Measurements from ENCODE around the gene TSNAX.
"Not testable (repeated sequence)": the region's sequence is repeated elsewhere in the genome, so short reads cannot be mapped to it uniquely, and the experiment has no call there.

TSNAX gene

GRCh38 chr1:231591466-231591865, 63.0 kb downstream of the TSNAX start:
- H3K27ac ChIP-seq: no peak overlapping the region
- TF ChIP-seq ZFX (IDR thresholded peaks at IDR 0.05; ENCODE audit: borderline replicate concordance): no peak
- TF ChIP-seq, protein P1, sequence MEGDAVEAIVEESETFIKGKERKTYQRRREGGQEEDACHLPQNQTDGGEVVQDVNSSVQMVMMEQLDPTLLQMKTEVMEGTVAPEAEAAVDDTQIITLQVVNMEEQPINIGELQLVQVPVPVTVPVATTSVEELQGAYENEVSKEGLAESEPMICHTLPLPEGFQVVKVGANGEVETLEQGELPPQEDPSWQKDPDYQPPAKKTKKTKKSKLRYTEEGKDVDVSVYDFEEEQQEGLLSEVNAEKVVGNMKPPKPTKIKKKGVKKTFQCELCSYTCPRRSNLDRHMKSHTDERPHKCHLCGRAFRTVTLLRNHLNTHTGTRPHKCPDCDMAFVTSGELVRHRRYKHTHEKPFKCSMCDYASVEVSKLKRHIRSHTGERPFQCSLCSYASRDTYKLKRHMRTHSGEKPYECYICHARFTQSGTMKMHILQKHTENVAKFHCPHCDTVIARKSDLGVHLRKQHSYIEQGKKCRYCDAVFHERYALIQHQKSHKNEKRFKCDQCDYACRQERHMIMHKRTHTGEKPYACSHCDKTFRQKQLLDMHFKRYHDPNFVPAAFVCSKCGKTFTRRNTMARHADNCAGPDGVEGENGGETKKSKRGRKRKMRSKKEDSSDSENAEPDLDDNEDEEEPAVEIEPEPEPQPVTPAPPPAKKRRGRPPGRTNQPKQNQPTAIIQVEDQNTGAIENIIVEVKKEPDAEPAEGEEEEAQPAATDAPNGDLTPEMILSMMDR (IDR thresholded peaks at IDR 0.05): no peak

GRCh38 chr1:231592809-231593208, 64.3 kb downstream of the TSNAX start:
- no peak for TF ChIP-seq ZFX (IDR thresholded peaks at IDR 0.05; ENCODE audit: borderline replicate concordance)
- TF ChIP-seq, protein P1 (IDR thresholded peaks at IDR 0.05): no peak

GRCh38 chr1:231593264-231593663, 64.8 kb downstream of the TSNAX start:
- H3K27ac ChIP-seq: not testable (repeated sequence)

More at GRCh38 chr1:231592809-231593208, 64.3 kb downstream of the TSNAX start:
- no peak overlapping the region for H3K27ac ChIP-seq

DNA sequence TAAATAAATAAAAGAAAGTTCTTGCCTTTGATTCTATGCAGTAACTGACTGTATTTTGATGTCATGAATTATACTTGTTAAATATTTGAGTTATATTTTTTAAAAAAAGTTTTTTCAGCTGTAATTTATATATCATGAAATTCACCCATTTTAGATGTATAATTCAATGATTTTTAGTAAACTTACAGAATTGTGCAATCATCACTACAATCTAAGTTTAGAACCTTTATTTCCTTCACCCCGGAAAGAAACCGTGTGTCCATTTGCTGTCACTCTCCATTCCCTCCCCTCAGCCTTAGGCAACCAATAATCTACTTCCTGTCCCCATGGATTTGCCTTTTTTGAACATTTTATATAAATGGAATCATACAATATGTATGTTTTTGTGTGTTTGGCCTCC, 65.7 kb downstream of the TSNAX start:
- H3K27ac ChIP-seq: no peak overlapping the region
- TF ChIP-seq, protein P1 (IDR thresholded peaks at IDR 0.05): no peak
- TF ChIP-seq ZFX (IDR thresholded peaks at IDR 0.05; ENCODE audit: borderline replicate concordance): no peak

GRCh38 chr1:231594749-231595148, 66.3 kb downstream of the TSNAX start:
- no peak overlapping the region for H3K27ac ChIP-seq
- no peak for TF ChIP-seq ZFX (IDR thresholded peaks at IDR 0.05; ENCODE audit: borderline replicate concordance)

GRCh38 chr1:231596337-231596791, 67.9 kb downstream of the TSNAX start:
- H3K27ac ChIP-seq: no peak overlapping the region
- TF ChIP-seq ZFX (IDR thresholded peaks at IDR 0.05; ENCODE audit: borderline replicate concordance): no peak
- TF ChIP-seq, protein P1 (IDR thresholded peaks at IDR 0.05): no peak

GRCh38 chr1:231597971-231598370, 69.5 kb downstream of the TSNAX start:
- H3K27ac ChIP-seq: no peak overlapping the region
- TF ChIP-seq ZFX (IDR thresholded peaks at IDR 0.05; ENCODE audit: borderline replicate concordance): no peak

DNA sequence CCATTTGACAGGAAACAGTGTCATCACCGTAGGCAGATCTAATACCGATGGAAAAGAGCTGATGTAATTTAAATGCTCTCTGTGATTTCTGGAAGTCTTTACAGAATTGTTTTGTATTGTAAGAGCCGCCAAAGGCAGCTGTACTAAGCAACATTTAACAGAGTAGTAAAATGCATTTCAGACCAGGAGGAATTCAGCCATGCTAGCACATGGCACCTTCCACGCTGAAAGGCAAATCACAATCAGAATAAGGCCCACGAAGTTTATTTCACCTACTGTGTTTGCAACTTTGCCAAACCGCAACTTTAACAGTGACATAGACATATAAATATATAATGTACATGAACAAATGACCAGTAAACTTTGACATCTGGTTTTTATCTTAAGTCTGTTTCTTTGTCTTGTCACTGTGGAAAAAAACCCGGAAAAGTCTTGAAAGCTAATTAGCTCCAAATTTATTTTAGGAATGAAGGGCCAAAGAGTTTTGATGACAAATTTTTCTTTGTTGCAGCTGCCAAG, 72.0 kb downstream of the TSNAX start:
- TF ChIP-seq, protein P1 (IDR thresholded peaks at IDR 0.05): no peak
- TF ChIP-seq ZFX (IDR thresholded peaks at IDR 0.05; ENCODE audit: borderline replicate concordance): no peak
- no peak overlapping the region for H3K27ac ChIP-seq

All from 22Rv1 (cell line).